Measurements from ENCODE around the gene PLCL2. TPM values are rescaled to one million over a fixed set of nuclear protein-coding genes. Genes with fewer than 3 reads are reported as not detected.

PLCL2 gene
- total and polyA plus RNA-seq, 2 donors (not counting 1 experiment from before 2014, with no cell fraction given): 21.7 to 55.2 TPM

- Mint-ChIP-seq H3K4me3 (no peak overlapping the region), H3K9me3 (ENCODE audit: insufficient read depth) (no peaks in the 10 kb centered on the region), H3K27ac (no peak overlapping the region), H3K4me1 (peaks cover 2% of the 10 kb centered on the region), H3K27me3 (peaks cover 21% of the 10 kb centered on the region)
- Histone ChIP-seq H3K4me3 (ENCODE audit: control extremely low read depth in 1 of 5, extremely low read depth in 1 of 5, insufficient read depth in 1 of 5, low read depth in 2 of 5, low read length in 4 of 5) (no peak overlapping the region), H3K79me2 (ENCODE audit: control insufficient read depth, insufficient read depth, low read length) (no peaks in the 10 kb centered on the region), H2AFZ (ENCODE audit: insufficient read depth, low read depth, low read length, poor library complexity, severe bottlenecking) (no peak overlapping the region), H3K9me3 (ENCODE audit: control extremely low read depth in 1 of 3, control insufficient read depth in 2 of 3, insufficient read depth in 1 of 3, low read length in 2 of 3) (peaks cover 0 to 7% (median 0%) of the 10 kb centered on the region in 3 donors), H3K4me2 (replicated peaks; ENCODE audit: low read depth, low read length, poor library complexity, severe bottlenecking) (no peak overlapping the region), H3K36me3 (replicated peaks in 1 of 2; ENCODE audit: control extremely low read depth in 1 of 2, control insufficient read depth in 1 of 2, extremely low read depth in 1 of 2, insufficient read depth in 2 of 2, low read length in 1 of 2) (no peaks in the 10 kb centered on the region), H3K27ac (ENCODE audit: low read length in 2 of 2) (no peak overlapping the region), H3K27me3 (replicated peaks in 1 of 4; ENCODE audit: control extremely low read depth in 1 of 4, control insufficient read depth in 3 of 4, insufficient read depth in 4 of 4, low read length in 3 of 4) (peaks cover 0 to 4% (median 3%) of the 10 kb centered on the region in 4 experiments), H3K4me1 (ENCODE audit: control insufficient read depth in 2 of 2, insufficient read depth in 2 of 2, low read length in 2 of 2) (peaks cover 0 to 7% of the 10 kb centered on the region in 2 donors), H3K9ac (ENCODE audit: low read length) (no peak overlapping the region), H4K20me1 (ENCODE audit: control insufficient read depth, insufficient read depth, low read length, poor library complexity, severe bottlenecking) (no peaks in the 10 kb centered on the region)
- no CpG with 5 or more reads among the region's 1 CpG for WGBS (ENCODE audit: insufficient coverage)
- POLR2A ChIA-PET: no interaction called here
- DNase-seq (no peak), ATAC-seq (ENCODE audit: low read depth) (no peak)
- CTCF ChIA-PET: no interaction called here
- intact Hi-C loops (cut with micrococcal nuclease): no loop called here
- TF ChIP-seq CTCF (IDR thresholded peaks at IDR 0.05) (no peak), EZH2 (IDR thresholded peaks at IDR 0.05; ENCODE audit: borderline replicate concordance, insufficient read depth, low read depth, low read length, poor library complexity, severe bottlenecking) (no peak)
These were observed 19.4 kb upstream of the PLCL2 start for GRCh38 chr3:16865335-16865734.

GRCh38 chr3:16866571-16866970 lies 18.2 kb upstream of the PLCL2 start:
- WGBS (ENCODE audit: insufficient coverage): 25% methylated on average over 2 of the region's 3 CpGs
- H3K4me3 Mint-ChIP-seq: no peak overlapping the region
- CTCF ChIA-PET: no interaction called here

More at GRCh38 chr3:16866571-16866970, 18.2 kb upstream of the PLCL2 start:
- Histone ChIP-seq H3K79me2 (ENCODE audit: control insufficient read depth, insufficient read depth, low read length) (no peaks in the 10 kb centered on the region), H4K20me1 (ENCODE audit: control insufficient read depth, insufficient read depth, low read length, poor library complexity, severe bottlenecking) (no peaks in the 10 kb centered on the region), H3K27ac (ENCODE audit: low read length in 2 of 2) (no peak overlapping the region), H3K36me3 (replicated peaks in 1 of 2; ENCODE audit: control extremely low read depth in 1 of 2, control insufficient read depth in 1 of 2, extremely low read depth in 1 of 2, insufficient read depth in 2 of 2, low read length in 1 of 2) (no peaks in the 10 kb centered on the region), H2AFZ (ENCODE audit: insufficient read depth, low read depth, low read length, poor library complexity, severe bottlenecking) (no peak overlapping the region), H3K4me1 (ENCODE audit: control insufficient read depth in 2 of 2, insufficient read depth in 2 of 2, low read length in 2 of 2) (peaks cover 0 to 7% of the 10 kb centered on the region in 2 donors), H3K27me3 (replicated peaks in 1 of 4; ENCODE audit: control extremely low read depth in 1 of 4, control insufficient read depth in 3 of 4, insufficient read depth in 4 of 4, low read length in 3 of 4) (peaks cover 0 to 4% (median 3%) of the 10 kb centered on the region in 4 experiments), H3K9me3 (ENCODE audit: control extremely low read depth in 1 of 3, control insufficient read depth in 2 of 3, insufficient read depth in 1 of 3, low read length in 2 of 3) (peaks cover 0 to 7% (median 0%) of the 10 kb centered on the region in 3 donors), H3K9ac (ENCODE audit: low read length) (no peak overlapping the region), H3K4me3 (ENCODE audit: control extremely low read depth in 1 of 5, extremely low read depth in 1 of 5, insufficient read depth in 1 of 5, low read depth in 2 of 5, low read length in 4 of 5) (no peak overlapping the region), H3K4me2 (replicated peaks; ENCODE audit: low read depth, low read length, poor library complexity, severe bottlenecking) (no peak overlapping the region)
- Mint-ChIP-seq H3K4me1 (peaks cover 2% of the 10 kb centered on the region), H3K9me3 (ENCODE audit: insufficient read depth) (no peaks in the 10 kb centered on the region), H3K27ac (no peak overlapping the region), H3K27me3 (peaks cover 21% of the 10 kb centered on the region)
- TF ChIP-seq CTCF (IDR thresholded peaks at IDR 0.05): no peak
- TF ChIP-seq EZH2 (IDR thresholded peaks at IDR 0.05; ENCODE audit: borderline replicate concordance, insufficient read depth, low read depth, low read length, poor library complexity, severe bottlenecking): no peak
- no peak for ATAC-seq (ENCODE audit: low read depth)
- intact Hi-C loops (cut with micrococcal nuclease): no loop called here
- POLR2A ChIA-PET: no interaction called here
- DNase-seq: no peak

Data from B cell (primary cell).